Islet precursor cell (in vitro differentiated cells): Measurements from ENCODE around the gene MRPL18.
"Not testable (repeated sequence)": the region's sequence is repeated elsewhere in the genome, so short reads cannot be mapped to it uniquely, and the experiment has no call there.

ENCODE experiments used
- DNase-seq: peaks from one replicate; pipeline ENCODE4 v3.0.0-alpha.2; 2018

The MRPL18 gene

DNA sequence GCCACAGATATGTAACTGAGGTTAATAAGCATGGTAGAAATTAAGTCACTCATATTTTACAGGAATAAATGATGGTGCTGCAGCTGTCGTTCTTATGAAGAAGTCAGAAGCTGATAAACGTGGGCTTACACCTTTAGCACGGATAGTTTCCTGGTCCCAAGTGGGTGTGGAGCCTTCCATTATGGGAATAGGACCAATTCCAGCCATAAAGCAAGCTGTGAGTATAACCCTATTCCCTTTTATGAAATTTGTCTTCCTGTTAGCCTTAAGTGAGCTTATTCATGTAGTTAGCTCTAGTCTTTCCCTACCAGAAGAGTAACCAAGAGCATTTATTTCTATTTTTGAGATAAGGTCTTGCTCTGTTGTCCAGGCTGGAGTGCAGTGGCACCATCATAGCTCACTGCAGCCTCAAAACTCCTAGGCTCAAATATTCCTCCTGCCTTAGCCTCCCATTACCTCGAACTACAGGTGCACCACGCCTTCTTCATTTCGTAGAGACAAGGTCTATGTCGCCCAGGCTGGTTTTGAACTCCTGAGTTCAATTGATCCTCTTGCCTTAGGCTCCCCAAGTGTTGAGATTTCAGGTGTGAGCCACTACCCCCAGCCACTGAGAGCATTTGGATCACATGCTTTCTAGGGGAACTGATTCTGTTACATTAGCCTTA, 12.9 kb upstream of the MRPL18 start:
- no peak for DNase-seq

DNA sequence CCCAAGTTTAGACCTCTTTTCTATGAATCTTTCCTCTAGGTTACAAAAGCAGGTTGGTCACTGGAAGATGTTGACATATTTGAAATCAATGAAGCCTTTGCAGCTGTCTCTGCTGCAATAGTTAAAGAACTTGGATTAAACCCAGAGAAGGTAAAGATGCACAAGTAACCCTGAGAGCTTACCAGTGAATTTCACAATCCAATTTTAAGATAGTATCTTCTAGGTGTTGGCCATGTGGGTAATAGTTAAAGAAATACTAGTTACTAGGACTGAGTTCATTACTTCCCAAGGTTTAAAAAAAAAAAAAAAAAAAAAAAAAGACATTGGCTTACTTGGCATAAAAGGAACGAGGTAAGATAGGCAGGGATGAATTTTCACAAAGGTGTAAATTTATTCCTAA, 12.1 kb upstream of the MRPL18 start:
- DNase-seq = no peak

DNA sequence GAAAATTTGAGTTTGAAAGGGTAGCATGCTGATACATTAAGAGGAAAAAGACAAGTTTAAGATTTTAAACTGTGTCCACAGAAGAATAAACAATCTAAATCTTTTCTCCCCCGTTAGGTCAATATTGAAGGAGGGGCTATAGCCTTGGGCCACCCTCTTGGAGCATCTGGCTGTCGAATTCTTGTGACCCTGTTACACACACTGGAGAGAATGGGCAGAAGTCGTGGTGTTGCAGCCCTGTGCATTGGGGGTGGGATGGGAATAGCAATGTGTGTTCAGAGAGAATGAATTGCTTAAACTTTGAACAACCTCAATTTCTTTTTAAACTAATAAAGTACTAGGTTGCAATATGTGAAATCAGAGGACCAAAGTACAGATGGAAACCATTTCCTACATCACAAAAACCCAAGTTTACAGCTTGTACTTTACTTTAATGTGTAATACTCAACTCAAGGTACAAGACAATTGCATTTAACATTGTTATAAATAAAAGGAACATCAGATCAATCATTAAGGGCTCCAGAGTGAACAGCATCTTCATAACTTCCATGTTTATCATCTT, 11.6 kb upstream of the MRPL18 start:
- no peak for DNase-seq

DNA sequence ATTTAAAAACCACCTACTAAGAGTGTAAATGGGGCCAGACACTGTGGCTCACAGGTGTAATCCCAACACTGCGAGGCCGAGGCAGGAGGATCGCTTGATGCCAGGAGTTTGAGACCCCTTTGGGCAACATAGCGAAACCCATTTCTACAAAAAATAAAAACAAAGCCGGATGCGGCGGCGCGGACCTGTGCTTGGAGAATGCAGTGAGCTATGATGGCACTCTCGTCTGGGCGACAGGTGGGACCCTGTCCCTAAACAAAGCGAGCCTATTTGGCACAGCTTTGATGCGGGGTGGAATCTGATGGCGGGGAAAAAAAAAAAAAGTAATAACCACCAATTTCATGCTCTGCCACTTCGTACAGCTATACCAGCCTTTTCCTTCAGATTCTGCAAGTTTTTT, 2.0 kb upstream of the MRPL18 start:
- no peak for DNase-seq

DNA sequence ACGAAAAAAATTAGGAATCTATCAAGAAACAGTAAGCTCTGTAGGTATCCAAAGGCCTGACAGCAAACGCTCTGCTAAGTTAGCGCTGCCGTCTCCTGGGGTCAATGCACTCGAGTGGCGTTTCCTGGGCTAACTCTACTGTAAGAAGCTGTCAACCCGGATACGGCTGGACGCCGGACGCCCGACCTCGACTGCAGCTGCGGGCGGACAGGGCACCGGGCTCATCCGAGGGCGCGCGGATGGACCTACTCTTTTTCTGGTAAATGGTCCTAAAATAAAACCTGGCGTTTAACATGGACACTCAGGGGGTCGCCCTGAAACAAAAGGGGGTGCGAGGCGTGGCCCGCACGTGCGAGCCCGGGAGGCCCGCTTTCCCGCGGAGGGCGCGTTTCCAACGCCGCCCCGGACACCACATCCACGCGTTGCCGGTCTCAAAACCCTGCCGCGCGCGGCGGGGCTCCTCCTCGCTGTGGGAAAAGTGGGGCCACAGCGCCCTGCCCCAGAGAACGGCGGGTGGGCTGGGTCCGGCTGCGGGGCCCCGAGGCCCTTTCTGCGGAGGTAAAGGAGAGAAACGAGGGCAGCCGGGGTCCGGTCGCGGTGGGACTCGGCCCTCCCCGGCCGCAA, 1.4 kb upstream of the MRPL18 start:
- DNase-seq = peak; percentile 69

DNA sequence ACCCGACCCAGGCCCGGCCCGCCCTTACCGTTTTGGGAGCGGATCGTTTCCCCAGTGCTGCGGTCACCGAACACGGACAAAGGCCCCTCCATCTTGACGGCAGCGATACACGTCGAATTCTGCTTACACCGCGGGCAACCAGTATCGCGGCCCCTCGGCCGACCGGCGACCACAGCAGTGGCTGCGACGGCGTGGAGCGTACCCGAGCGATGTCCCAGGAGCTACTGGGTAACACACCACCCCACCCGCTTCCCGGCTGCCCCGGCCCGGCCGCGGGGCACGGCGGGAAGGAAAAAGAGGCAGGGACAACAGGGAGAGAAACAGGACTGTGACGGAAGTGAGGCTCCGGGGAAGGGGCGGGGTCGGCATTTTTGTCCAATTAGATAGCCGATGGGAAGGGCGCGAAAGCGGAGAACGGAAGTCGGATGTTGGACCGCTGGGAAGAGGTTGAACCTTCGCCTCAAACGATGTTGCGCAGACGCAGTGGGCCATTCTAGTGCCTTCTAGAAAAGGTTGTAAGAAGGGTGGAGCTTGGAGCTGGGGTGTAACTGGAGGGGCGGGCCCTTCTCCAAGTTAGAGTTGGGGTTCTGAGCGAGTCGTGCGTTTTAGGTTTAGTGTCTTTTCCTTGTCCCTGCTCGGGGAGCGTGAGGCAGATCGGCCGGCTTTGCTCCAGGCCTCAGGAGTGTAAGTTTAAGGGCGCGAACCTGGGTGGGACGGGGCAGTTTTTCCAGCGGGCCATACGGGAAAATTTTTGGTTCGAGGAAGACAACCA, 704 bp upstream of the MRPL18 start, which contains the start of gene TCP1:
Gene TCP1 (minus strand): TSS at position 226 of the 772 bp plus-strand sequence. CDS start 134 bp downstream, at position 92.
- DNase-seq = peak; percentile 100

DNA sequence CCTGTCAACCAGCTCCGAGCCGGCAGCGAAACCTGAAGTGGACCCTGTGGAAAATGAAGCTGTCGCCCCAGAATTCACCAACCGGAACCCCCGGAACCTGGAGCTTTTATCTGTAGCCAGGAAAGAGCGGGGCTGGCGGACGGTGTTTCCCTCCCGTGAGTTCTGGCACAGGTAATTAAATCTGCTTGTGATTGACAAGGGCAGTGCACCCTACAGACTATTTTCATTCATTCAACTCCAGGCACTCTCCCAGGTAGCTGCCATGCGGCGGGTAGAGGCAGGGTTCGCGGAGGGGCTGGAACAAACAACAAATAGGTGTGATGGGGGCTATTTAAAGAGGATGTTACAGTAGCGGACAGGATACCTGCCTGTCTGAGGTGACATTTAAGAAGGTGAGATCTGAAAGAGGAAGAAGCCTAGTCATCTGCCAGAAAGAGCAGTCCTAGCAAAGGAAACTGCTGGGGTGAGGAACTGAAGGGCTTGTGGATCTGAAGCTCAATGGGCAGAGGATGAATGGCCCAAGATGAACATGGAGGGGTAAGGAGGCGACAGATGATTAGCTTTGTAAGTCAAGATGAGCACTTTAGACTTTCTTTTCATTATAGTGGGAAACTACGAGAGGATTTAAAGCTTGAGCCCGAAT, 810 bp downstream of the MRPL18 start:
- DNase-seq = no peak

DNA sequence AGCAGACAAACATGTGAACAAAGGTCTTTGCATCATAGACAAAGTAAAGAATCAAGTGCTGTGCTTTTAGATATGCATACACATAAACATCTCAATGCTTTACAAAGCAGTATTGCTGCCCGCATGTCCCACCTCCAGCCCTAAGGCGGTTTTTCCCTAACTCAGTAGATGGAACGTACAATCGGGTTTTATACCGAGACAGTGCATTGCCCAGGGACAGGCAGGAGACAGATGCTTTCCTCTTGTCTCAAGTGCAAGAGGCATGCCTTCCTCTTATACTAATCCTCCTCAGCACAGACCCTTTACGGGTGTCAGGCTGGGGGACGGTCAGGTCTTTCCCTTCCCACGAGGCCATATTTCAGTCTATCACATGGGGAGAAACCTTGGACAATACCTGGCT, 4.7 kb downstream of the MRPL18 start:
- DNase-seq = not testable (repeated sequence)

DNA sequence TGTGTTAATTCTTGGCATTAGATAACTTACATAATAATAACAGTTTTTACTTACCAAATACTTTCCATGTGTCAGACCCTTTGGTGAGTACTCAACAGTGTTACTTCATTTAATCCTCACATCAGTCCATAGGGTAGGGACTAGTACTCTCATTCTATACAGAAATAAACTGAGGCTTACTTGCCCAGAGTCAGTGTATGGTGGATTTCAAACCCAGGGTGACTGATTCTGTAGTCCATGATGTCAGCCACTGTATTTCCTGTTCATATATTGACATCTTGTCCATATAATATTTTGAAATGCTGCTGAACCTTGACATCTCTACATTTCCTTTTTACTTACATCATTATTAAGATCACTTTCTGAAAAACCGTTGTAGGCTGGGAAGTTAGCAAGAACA, 7.3 kb downstream of the MRPL18 start:
- DNase-seq = no peak

DNA sequence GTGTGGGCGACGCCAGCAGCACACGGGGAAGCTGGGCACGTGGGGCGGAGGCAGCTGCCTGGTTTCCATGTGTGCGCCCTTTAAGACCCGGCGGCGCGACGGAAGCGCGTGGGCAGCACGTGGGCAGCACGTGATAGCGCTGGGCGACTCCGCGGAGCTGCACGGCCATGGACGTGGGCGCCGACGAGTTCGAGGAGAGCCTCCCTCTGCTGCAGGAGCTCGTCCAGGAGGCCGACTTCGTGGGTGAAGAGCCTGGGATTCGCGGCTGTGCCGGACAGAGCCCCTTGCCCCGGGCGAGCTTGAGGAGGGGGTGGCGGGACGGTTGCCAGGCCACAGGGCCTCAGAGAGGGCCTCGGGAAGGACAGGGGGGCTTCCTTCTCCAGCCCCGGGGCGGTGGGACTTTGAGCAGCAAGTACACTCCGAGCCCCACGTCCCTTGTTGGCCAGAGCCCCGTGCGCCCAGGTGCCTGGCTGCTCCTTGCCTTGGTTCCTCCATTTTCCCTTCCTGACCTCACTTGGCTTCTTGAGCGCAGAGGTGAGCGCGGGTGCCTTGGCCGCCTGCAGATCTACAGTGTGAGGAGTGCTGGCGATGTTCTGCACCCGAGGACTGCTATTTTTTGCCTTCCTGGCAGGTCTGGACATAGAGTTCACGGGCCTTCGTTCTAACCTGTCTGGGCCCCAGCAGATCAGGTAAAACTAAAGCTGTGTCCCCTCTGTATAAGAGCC, 10.0 kb downstream of the MRPL18 start, which contains the start of gene PNLDC1:
Gene PNLDC1 (plus strand): TSS at position 136 of the 725 bp plus-strand sequence. CDS start 32 bp downstream, at position 168.
- no peak for DNase-seq

DNA sequence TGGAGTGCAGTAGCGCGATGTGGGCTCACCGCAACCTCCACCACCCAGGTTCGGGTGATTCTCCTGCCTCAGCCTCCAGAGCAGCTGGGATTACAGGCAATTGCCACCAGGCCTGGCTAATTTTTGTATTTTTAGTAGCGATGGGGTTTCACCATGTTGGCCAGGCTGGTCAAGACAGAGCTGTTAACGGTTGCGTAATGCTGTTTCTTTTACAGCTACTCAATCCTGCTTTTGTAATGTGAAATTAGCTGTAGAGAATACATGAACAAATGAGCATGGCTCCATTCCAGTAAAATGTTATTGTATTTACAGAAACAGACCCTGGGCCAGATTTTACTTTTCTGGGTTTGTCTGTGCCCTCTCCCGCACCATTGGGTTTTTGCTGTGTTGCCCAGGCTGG, 11.7 kb downstream of the MRPL18 start:
- no peak for DNase-seq

DNA sequence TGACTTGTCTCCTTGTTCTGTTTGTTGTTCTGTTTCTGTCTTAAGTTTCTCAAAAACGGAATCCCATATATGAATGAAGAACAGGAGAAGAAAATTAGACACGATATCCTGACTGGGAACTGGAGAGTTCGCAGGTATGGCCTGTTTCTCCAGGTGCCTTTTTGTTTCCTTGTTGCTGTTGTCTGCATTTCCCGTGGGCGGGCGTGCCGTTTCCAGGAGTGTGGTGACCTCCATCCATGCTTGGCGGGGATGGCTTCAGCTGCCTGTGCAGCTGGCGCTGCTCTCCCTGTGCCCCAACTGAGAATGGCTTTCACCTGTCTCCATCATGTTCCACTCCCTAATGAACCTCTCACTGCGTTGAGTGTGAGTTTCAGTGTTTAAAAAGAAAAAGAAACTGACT, 14.2 kb downstream of the MRPL18 start:
- no peak for DNase-seq

DNA sequence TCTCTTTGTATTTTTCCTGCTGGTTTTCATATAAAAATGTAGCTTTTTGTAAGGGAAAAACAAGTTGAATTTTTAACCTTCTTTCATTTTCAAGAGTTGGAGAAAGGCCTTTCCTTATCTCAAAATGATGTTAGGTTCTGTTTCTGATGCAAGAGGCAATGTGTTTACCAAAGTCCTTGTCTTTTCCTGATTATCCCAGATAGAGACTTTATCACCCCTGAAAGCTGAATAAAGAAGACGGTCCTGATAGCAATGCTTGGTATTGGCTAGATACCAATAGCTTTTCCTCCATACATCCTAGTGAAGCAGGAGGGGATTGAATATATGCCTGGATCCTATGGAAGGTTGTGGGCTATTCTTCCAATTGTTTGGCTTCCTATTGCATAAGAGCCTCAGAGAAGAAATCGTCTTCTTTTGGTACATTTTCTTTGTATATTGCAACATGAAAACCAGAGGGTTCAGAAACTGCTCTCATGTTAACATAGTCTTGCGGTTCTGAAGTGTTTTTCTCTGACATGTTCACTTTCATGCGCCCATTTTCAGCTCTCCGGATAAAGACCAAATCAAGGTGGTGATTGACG, 15.3 kb downstream of the MRPL18 start:
- no peak for DNase-seq

DNA sequence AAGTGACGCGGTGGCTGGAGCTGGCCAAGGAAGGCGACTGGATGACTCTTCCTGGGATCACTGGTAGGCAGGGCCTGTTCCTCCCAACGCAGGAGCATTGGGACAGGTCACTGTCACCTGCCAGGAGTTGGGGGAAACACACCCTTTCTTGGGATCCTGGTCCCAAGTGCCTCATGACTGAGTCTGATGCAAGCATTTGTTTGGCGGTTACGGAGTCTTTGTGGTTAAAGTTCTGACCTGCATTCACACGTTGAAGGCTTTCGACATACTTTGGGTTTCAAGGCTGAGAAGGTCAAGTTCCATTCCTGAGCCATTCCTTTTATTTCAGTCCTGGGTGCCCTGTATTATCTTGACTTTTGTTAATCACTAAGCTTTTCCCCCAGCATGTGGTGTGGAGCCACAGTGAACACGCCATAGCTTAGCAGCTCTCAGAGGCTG, 15.8 kb downstream of the MRPL18 start:
- DNase-seq = no peak

DNA sequence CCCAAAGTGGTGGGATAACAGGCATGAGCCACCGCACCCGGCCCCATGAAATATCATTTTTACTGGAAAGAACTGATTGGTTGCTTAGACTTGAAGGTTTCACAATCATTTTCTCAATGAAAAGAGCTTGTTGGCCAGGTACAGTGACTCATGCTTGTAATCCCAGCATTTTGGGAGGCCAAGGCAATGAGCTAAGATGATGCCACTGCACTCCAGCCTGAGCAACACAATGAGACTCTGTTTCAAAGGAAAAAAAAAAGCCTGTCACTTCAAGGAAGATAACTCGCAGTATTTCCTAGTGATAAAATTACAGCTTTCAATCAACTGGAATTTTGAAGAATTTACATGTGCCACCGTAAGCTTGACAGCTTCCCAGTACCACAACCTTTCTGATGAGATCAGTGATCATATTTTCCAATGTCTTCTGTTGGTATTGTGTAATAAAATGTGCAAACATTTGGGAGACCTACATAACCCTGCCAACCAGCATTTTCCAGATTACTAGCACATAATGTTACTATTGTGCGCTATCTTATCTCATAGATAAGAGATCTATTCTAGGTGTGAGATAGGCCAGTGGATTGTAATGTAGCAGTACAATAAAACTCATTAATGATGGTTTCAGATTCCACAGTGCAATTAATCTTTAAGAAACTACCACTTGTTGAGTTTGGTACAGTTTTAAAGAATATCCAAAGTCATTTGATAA, 17.0 kb downstream of the MRPL18 start:
- peak; percentile 87 for DNase-seq

DNA sequence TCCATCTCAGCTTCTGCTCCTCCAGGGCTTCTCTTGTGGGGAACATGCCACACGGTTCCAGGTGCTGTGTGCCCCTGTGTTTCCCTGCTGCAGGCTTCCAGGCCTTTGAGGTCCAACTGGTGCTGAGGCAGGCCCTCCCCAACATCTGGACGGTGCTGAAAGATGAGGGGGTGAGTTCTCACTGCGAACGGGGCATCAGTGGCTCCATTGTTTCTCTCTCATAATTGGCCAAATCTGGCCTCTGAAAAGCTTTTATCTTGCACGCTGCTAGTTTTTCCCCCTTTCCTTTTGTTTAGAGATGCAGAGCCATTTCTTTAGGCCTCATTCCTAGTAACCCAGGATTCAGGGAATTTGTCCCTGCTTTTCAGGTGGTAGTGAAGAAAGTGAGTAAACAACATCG, 18.4 kb downstream of the MRPL18 start:
- no peak for DNase-seq

DNA sequence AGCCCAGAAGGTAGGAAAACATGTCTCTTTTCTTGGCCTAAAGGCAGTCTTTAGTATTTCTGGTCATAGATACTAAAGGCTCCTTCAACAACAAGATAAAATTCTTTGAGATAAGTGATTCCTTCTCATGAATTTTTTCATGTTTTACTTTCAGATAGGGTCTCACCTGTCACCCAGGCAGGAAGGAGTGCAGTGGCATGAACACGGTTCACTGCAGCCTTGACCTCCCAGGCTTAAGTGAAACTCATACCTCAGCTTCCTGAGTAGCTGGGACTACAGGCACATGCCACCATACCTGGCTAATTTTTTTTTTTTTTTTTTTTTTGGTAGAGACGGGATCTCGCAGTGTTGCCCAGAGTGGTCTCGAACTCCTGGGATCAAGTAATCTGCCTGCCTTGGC, 18.9 kb downstream of the MRPL18 start:
- no peak for DNase-seq

DNA sequence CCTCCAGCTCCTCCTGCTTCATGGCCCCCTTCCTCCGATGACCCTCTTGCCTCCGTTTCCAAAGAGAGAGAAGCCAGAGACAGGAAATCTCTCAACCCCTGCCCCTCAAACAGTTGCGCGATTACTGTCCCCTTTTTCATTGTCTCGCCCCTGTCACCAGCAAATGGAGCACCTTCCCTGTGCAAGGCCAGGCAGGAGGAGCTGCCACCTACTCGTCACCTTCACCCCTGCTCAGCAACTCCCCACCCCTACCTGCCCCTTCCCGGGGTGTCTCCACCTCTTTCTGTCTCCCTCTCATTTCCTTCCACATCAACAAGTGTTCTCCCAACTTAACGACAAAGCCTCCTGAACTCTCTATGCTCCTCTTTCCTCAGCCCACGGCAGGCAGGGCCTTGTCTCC, 23.5 kb downstream of the MRPL18 start:
- DNase-seq = no peak

DNA sequence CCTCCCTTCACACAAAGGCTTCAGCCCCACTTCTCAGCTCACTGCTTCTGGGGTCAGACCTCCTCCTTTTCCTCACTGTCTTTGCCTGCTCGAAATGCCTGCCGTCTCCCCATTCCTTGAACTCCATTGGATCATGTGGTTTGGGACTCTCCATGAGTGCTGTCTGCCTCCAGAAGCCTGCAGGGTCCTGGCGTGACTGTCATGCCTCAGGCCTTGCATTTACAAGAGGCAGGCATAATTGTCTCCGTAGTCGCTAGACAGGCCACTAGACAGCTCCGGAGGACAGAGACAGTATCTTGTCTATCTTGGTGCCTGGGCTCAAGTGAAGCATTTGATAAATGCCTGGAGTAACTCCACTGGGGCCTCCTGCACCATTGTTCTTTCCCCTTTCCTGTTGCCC, 25.1 kb downstream of the MRPL18 start:
- peak; percentile 97 for DNase-seq

DNA sequence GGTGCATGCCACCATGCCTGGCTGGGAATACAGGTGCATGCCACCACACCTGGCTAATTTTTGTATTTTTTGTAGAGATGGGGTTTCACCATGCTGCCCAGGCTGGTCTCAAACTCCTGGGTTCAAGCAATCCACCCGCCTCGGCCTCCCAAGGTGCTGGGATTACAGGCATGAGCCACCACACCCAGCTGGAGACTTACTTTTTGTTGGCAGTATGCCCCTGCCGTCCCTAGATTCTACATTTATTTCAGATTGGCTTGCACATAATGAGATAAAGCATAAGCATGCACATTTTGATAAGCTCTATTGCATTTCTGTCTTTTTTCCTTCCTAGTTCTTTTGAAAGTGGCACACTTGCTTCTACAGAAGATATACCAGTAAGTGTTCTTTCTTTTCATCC, 26.5 kb downstream of the MRPL18 start:
- not testable (repeated sequence) for DNase-seq
